ENCODE results near the gene ADPRS. TPM values are rescaled to one million over a fixed set of nuclear protein-coding genes. Genes with fewer than 3 reads are reported as not detected.

Gene ADPRS
- total RNA-seq, 1 donor from 2014 or later = 28.7 TPM

DNA sequence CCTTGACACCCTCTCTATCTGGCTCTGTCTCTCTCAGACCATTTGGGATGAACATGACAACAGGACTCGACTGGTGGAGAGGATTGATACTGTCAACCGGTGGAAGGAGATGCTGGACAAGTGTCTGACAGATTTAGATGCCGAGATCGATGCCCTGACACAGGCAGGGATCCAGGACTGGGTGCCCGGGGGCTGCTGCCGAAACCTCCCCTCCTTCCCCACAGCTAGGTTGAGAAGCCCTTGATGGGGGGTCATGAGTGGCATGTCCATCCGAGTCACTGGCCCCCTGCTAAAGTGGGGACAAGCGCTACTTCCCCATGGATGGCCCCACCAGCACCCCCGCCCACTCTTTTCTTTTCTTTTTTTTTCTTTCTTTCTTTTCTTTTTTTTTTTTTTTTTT, 3.6 kb upstream of the ADPRS start:
- Histone ChIP-seq H3K36me3 (ENCODE audit: insufficient read depth, low read length) (no peaks in the 10 kb centered on the region), H3K4me2 (ENCODE audit: low read length) (peak overlapping the region; percentile 91), H4K20me1 (ENCODE audit: insufficient read depth, low read length) (no peaks in the 10 kb centered on the region), H3K27me3 (ENCODE audit: insufficient read depth, low read length) (no peaks in the 10 kb centered on the region), H2AFZ (ENCODE audit: low read depth, low read length) (peak overlapping the region; percentile 79), H3K79me2 (ENCODE audit: insufficient read depth, low read length) (peaks cover 15% of the 10 kb centered on the region), H3K9me3 (ENCODE audit: insufficient read depth, low read depth, low read length) (no peaks in the 10 kb centered on the region), H3K9ac (ENCODE audit: low read length) (no peak overlapping the region), H3K4me1 (ENCODE audit: insufficient read depth, low read length) (peaks cover 20% of the 10 kb centered on the region), H3K27ac (ENCODE audit: low read depth, low read length) (no peak overlapping the region), H3K4me3 (ENCODE audit: insufficient read depth, low read depth, low read length) (no peak overlapping the region)
- DNase-seq (ENCODE audit: low read depth) (no peak), FAIRE-seq (no peak)
- Mint-ChIP-seq H3K4me1 (ENCODE audit: low read depth, unreplicated experiment) (peaks cover 7% of the 10 kb centered on the region), H3K36me3 (ENCODE audit: low read depth, unreplicated experiment) (peaks cover 6% of the 10 kb centered on the region), H3K4me3 (ENCODE audit: unreplicated experiment) (no peak overlapping the region), H3K27me3 (ENCODE audit: low read depth, unreplicated experiment) (no peaks in the 10 kb centered on the region), H3K9me3 (ENCODE audit: unreplicated experiment) (no peaks in the 10 kb centered on the region), H3K27ac (ENCODE audit: unreplicated experiment) (no peak overlapping the region)
- TF ChIP-seq, protein P1, sequence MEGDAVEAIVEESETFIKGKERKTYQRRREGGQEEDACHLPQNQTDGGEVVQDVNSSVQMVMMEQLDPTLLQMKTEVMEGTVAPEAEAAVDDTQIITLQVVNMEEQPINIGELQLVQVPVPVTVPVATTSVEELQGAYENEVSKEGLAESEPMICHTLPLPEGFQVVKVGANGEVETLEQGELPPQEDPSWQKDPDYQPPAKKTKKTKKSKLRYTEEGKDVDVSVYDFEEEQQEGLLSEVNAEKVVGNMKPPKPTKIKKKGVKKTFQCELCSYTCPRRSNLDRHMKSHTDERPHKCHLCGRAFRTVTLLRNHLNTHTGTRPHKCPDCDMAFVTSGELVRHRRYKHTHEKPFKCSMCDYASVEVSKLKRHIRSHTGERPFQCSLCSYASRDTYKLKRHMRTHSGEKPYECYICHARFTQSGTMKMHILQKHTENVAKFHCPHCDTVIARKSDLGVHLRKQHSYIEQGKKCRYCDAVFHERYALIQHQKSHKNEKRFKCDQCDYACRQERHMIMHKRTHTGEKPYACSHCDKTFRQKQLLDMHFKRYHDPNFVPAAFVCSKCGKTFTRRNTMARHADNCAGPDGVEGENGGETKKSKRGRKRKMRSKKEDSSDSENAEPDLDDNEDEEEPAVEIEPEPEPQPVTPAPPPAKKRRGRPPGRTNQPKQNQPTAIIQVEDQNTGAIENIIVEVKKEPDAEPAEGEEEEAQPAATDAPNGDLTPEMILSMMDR (IDR thresholded peaks at IDR 0.05; ENCODE audit: insufficient read depth, low read depth, low read length) = no peak
- TF ChIP-seq EZH2 (IDR thresholded peaks at IDR 0.05; ENCODE audit: insufficient read depth, low read length) = no peak

DNA sequence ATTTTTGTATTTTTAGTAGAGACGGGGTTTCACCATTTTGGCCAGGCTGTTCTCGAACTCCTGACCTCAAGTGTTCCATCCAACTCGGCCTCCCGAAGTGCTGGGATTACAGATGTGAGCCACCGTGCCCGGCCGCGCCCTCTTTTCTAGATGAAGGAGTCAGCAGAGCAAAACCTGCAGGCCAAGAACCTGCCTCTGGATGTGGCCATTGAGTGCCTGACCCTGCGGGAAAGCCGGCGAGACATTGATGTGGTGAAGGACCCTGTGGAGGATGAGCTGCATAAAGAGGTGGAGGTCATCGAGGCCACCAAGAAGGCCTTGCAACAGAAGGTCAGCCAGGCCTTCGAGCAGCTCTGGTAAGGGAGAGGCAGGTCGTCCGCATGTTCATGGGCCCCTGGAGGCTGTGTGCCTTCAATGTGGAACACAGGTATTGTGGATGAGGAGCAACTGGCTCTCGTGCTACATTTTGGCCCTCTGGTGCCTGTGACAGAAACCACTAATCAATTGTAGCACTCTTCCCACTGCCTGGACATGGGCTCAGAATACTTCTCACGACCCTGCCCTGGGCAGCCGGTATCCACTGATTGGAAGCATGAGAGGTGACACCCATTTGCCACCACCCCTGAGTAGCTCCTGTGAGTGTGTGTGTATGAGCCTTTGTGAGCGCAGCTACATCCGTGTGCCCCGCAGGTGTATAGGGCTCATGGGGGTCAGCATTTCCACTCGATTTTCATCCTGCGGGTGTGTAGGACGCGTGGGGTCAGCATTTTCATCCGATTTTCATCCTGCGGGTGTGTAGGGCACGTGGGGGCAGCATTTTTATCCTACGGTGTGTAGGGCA, 2.8 kb upstream of the ADPRS start:
- DNase-seq (ENCODE audit: low read depth) = no peak
- Mint-ChIP-seq H3K27me3 (ENCODE audit: low read depth, unreplicated experiment) (no peaks in the 10 kb centered on the region), H3K27ac (ENCODE audit: unreplicated experiment) (no peak overlapping the region), H3K9me3 (ENCODE audit: unreplicated experiment) (no peaks in the 10 kb centered on the region), H3K4me3 (ENCODE audit: unreplicated experiment) (no peak overlapping the region), H3K4me1 (ENCODE audit: low read depth, unreplicated experiment) (peaks cover 9% of the 10 kb centered on the region), H3K36me3 (ENCODE audit: low read depth, unreplicated experiment) (peaks cover 6% of the 10 kb centered on the region)
- Histone ChIP-seq H3K9me3 (ENCODE audit: insufficient read depth, low read depth, low read length) (no peaks in the 10 kb centered on the region), H3K27ac (ENCODE audit: low read depth, low read length) (no peak overlapping the region), H3K4me2 (ENCODE audit: low read length) (no peak overlapping the region), H4K20me1 (ENCODE audit: insufficient read depth, low read length) (peaks cover under 1% of the 10 kb centered on the region), H3K27me3 (ENCODE audit: insufficient read depth, low read length) (no peaks in the 10 kb centered on the region), H3K4me3 (ENCODE audit: insufficient read depth, low read depth, low read length) (no peak overlapping the region), H3K9ac (ENCODE audit: low read length) (no peak overlapping the region), H2AFZ (ENCODE audit: low read depth, low read length) (no peak overlapping the region), H3K36me3 (ENCODE audit: insufficient read depth, low read length) (no peaks in the 10 kb centered on the region), H3K79me2 (ENCODE audit: insufficient read depth, low read length) (peaks cover 23% of the 10 kb centered on the region), H3K4me1 (ENCODE audit: insufficient read depth, low read length) (peaks cover 20% of the 10 kb centered on the region)
- TF ChIP-seq EZH2 (IDR thresholded peaks at IDR 0.05; ENCODE audit: insufficient read depth, low read length) = no peak
- TF ChIP-seq, protein P1 (IDR thresholded peaks at IDR 0.05; ENCODE audit: insufficient read depth, low read depth, low read length) = no peak
- no peak for FAIRE-seq

Measured in astrocyte (in vitro differentiated cells and primary cell).